HG03442 (cell line): Measurements from ENCODE around the gene ANTXR2.

Experiments
- ATAC-seq: cut with Tn5 transposase; IDR thresholded peaks from one replicate; pipeline ENCODE4 v1.9.1; 2021; ENCODE audit warnings: mild to moderate bottlenecking, moderate library complexity; ENCODE audit not compliant: unreplicated experiment

The ANTXR2 gene

DNA sequence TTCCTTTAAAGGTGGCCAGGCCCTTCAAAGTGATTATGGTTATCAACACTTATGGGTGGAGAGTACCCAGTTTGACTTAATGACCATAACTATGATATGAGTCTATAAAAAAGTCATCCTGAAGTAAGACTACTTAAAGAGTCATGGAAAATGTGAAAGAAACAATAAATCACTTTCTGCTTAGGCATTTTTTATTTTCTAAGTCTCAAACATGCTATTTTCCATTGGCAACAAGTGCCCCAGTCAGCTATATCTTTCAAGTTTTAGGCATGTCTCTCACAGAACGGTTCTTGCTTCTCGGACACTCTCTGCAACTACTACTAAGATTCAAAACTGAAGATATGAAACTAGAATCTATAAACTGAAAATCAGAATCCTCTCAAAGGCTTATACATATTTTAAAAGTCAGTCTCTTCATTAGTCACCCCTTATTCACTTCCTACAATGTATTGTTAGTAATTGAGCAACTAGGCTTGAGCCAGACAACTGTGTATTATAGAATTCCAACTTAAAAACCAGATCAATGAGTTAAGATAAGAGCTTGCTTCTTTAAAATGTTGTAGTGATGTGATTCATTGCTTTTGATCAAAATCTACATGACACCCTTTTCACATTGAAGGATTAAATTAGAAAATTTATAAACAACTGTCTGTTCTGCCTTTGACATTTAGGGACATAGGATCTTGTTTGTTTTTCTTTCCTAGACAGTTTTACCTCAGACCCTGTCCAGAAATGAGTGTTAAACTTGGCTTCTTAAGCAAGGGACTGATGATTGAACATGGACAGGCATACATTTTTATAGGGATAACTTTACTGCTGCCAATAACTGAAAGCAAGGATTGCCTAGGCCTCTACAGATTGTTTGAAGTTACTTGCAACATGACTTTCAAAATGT lies 2.9 kb downstream of the ANTXR2 start:
- ATAC-seq: peak; percentile 24

DNA sequence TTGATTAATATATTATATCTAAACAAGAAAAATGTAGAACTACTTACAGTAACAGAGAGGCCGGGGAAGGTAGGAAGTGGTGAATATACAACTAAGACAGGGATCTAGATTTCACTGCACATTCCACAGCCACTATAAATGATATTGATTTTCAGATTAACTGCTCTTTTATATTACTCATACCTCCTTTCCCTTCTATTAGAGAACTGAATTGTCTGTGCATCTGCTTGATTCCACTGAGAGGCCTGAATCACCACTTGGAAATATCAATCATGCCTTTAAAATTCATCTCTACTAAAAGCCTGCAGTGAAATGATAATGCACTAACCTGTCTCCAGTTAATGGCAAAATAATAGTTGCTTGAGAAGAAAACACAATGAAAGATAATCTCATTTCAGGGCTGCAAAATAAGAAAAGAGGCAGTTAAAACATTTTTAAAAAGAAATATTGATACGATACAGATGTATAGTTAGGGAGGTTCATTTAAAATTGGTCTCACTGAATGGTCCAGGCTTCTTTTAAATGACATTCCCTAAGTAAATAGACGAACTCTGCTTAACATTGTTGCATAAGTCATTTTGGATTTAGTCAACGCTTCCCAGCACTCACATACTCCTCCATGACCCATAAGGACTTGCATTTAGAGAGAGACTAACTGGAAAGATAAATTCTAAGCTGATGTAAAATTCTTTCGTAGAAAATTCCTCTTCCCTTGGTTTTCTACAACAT lies 3.8 kb downstream of the ANTXR2 start:
- no peak for ATAC-seq

DNA sequence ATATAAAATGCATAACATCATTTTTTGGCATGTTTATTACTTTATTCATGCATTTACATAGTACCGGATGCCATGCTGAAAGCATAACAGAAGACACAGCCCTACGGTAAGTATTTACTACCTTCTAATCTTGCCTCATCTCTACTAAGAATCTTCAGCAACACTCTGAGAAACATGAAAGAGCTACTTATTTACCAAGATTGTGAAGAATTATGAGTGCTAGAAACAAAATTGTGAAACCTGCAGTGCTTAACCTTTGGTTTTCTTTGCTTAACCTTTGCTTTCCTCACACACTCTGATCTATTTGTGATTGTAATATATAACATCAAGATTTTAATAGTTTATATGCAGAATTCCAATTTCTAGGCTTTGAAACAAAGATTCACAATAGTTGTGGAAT lies 7.4 kb downstream of the ANTXR2 start:
- ATAC-seq: no peak

DNA sequence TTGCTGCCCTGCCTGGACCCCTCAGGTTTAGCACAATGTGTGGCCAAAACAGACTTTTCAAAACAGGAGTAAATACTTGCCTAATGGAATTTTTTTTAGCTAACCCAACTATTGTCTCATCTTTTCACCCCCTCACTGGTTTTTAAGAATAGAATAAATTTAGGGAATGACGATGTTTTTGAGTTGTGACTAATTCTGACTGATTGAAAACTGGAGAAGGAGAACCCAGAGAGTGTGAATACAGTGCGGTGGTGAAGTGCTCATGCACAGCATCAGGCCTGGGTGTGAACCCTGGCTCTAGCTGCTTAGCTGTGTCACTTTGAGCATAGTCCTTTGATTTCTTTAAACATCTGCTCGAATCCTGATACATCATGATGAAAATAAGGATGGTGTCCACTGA lies 10.5 kb downstream of the ANTXR2 start:
- no peak for ATAC-seq

DNA sequence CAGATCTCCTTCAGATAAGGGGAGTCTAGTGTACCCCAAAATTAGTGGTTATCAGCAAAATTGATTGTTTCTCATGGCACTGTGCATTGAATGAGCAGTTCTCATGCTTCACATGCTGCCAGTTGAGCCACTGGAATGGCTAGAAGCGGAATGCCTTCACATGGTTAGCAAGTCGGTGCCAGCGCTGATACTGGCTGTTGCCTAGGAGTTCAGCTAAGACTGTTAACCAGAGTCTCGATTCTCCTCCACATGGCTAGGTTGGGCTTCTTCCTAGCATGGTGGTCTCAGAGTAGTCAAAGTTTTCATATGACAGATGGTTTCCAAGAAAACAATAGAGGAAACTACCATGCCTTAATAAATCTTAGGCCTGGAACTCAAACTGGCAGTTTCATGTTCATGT lies 12.2 kb downstream of the ANTXR2 start:
- no peak for ATAC-seq

DNA sequence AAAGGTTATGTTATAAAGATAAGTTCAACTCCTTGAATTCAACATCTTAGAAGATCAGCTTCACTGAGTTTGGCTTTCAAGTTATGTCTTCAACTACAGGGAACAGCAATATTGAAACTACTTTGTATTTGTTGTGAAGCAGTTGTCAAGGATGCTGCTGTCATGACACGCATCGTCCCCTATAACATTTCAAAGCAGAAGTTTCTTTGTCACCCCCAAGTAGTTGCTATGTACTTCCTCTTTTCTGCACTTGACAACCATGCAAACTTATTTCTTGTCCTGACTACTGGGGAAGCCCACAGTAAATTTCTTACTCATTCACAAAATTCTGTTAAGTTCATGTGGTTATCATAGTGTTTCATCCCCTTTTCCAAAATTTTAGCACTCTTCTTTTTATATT lies 14.3 kb downstream of the ANTXR2 start:
- peak; percentile 98 for ATAC-seq

DNA sequence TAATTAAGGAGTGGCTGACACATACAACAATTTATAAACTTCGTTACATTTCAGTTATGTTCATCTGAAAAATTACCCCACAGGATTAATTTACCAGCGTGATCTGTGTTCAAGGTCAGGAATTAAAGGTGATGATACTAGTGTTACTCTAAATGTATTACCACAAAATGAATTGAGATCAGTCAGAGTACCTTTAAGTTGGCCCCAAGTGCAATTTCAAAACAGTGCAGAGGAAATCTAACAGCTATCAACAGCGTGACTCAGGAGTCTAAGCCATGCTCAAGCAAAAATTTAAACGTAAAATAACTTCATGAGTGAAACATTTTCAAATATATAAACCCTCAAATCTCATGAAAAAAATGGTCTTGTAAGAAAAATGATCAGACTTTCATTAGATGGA lies 18.7 kb downstream of the ANTXR2 start:
- no peak for ATAC-seq

DNA sequence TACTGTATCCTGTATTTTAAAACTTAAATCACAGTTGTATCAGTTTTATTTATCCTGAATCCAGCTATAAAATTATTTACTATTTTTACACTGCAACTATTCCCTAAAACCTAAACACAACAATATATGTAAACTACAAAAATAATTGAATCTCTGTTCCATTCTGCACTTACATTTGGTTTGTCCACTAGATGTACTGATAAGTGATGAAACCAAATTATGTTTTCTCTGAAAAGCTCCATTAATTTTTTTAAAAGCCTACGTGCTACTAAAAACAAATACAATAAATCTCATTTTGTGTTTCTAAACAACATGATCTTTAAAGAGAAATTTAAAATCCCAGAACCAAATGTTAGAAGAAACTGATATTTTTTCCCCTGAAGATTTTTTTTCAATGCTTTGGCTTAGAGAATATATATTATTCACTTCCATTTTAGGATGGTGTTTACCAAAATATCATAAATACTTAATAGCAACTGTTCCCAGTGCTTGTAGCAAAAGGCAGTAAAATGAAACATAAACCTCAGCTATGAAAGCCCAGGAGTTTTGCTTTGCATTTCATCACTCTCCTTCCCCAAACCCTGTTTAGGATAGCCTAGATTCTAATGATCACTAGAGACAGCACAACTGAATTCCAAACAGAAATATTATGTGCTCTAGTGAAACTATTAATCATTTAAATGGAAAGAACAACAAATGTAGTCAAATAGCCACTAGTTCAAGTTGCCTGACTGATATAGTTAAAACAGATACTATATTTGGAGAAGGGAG lies 19.7 kb downstream of the ANTXR2 start:
- ATAC-seq: no peak

DNA sequence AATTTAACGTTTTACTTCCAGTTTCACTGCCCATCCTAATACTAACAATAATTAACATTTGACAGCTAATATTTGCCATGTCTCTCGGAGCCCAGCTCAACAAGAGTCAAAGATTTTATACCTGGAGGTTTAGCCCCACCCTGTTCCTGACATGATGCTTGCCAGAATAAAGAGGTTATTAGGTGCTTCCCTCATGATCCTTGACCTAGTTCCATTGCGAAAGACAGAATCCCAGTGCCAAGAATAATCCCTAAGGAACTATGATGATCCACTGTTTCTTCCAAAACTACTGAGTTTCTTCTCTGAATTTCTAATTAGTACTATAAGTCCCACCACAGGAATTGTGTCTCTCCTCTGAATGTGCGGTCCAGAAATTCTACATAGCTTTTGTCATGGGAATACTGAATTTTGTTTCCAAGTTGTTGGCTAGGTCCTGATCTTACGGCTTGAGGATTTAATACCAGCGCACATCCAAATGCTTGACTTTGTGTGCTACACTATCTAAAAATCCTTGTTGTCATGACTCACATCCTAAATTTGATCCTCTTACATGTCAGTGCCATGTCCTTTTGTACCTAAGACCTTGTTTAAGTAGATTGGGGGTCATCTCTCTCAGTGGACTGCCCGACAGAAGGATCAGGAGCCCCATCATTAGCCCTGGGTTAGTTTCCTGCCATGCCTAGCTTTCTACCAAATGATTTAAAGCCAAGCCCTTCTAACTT lies 23.1 kb downstream of the ANTXR2 start:
- no peak for ATAC-seq

DNA sequence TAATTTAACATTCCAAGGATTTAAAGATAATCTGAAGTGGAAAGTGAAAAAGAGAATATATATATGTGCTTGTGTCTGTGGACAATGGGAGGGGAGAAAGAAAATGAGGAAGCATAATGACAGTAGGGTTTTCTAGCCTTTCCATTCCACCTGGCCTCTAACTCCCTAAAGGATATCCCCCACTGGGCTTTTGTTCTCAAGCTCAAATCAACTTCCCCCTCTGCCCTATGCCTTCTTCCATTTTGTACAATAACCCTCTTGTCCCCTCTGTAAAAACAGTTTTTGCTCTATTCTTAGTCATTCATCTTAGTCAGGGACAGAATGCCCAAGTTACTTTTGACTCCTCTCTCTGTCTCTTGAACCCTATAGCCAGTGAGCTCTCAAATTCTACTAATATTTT lies 23.6 kb downstream of the ANTXR2 start:
- no peak for ATAC-seq

DNA sequence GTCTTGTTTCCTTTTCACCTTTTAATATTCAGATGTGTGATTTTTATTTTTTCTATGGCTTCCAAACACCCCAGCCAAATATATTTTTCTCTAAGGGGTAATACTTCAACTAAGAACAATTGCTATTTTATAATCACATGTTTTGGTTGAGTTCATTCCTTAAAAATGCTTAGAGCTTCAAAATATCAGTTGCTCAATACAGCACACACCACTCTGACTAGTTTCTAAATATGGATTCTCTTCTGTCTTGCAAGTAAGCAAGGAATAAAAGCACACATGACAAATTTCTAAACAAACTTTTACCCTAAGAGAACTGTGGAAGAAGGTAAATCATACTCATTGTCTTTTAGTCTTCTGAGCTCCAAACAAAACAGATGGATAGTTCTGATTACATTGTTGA lies 27.2 kb downstream of the ANTXR2 start:
- ATAC-seq: no peak

DNA sequence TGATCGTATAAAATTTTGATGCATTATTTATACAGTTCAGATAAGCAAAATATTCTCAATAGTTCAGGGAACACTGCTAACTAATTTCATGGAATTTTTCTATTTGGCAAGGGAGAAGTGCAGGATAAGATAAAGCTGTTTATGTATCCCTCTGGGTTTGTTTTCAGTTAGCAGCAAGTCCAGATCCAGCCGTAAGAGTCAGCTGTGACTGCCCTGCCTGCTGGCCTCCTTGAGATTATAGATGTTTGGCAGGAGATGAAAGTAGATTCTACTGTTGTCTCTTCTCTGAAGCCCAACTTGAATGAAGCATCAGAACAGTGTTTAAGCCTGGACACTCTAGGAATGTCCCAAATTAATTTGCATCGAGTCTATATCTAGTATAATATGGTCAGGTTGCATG lies 29.5 kb downstream of the ANTXR2 start:
- no peak for ATAC-seq

DNA sequence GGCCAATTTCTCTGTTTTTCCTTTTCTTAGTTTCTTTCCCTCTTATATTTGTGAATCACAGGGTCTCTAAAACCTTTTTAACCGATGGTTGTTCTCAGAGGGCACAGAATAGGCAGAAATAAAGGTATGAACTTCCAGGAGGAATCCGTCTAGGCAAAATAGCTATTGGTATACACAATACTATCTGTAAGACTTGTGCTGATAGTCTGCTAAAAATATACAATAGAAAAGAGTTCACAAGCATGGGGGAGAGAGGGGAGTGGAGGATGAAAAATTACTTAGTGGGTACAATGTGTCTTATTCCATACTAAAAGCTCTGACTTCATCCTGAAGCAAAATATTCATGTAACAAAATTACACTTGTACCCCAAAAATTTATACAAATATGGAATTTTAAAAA lies 30.2 kb downstream of the ANTXR2 start:
- no peak for ATAC-seq

DNA sequence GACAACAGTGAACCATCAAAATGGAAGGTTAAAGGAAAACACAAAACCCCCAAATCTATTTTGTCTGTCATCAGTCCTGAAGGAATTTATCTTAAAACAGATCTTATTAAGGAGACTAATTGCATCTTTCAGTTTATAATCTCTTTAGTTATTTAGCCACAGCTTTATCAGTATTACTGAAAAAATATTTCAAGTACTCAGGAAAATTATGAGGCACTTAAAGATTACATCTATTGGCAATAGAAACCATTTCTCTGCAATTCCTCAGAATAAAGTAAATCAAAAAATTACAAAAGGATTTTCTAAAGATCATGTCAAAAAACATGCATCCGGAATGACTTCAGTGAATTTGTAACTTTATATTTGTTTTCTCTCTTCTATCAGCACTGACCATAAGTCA lies 35.2 kb downstream of the ANTXR2 start:
- ATAC-seq: no peak

DNA sequence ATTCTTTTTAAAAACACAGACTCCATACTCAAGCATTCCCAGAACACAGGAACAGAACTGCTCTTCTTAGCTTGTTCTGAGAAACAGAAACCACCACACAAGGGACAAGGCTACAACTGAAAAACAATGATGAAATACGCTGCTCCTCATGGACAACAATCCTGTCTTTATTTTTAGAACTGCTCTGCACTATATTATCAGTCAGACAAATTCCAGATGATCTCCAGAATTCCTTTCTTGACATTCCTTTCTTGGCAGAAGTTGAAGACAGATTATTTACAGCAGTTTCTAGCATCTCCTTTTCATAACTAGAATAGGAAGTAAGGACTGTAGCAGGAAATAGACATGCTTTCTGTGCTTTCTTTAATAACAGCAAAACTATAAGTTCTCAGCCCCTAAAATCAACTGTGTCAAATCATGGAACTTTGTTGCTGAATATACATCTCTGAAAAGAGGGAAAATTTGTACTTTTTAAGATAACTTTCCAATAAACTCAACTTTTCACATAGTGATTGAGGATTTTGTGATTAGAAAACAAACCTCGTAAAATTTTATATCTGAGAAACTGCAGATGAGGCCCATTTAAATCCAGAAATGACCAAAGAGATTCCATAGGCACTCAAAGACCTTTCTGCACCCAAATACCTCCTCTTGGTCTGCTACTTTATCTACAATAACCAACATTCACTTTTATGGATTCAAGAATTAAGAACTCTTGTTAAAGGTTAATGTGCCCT lies 35.9 kb downstream of the ANTXR2 start:
- ATAC-seq: no peak

DNA sequence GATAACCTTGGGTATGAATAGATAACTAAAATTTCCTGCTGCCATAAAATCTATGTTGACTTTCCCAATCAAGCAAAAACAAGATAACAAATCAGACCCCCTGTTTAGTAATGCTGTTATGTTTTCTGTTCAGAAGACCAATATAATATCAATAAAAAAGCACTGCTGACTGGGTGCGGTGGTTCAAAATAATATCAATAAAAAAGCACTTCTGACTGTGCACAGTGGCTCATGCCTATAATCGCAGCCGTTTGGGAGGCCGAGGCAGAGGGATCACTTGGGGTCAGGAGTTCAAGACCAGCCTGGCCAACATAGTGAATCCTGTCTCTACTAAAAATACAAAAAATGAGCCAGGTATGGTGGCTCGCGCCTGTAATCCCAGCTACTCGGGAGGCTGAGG lies 36.7 kb downstream of the ANTXR2 start:
- ATAC-seq: no peak

DNA sequence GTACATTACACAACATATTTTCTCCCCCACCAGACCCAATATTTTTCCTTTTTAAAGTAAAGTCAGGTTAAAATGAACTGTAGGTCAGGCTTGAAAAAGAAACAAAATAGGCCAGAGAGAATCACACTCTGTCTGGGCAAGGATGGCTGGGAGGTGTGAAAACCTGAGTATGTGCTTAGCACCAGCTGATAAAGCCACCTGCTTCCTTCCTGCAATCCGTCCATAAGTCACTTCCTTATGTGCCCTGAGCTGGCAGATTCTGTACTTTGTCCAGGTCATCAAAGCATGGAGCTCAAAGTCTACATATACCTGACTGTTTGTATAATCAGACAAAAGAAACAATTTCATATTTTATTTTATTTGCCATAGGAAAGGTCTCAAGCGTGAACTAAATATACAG lies 37.7 kb downstream of the ANTXR2 start:
- peak; percentile 60 for ATAC-seq

DNA sequence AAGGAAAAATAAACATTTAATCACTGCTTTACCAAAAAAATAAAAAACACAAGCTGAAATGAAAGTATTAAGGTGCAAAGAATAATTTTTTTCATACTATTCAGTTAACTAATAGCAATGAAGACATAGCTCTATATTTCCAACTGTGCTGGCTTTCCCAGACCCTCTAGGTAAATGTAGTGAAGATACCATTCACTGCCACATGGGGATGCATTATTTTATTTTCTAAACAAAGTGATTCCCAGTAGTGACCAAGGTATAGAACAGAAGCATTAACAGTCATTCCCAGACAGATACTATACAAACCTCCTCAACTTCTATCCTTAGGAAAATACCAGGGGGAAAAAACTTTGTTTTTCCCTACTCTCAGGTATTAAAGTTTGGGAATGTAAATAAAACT lies 39.4 kb downstream of the ANTXR2 start:
- ATAC-seq: no peak

DNA sequence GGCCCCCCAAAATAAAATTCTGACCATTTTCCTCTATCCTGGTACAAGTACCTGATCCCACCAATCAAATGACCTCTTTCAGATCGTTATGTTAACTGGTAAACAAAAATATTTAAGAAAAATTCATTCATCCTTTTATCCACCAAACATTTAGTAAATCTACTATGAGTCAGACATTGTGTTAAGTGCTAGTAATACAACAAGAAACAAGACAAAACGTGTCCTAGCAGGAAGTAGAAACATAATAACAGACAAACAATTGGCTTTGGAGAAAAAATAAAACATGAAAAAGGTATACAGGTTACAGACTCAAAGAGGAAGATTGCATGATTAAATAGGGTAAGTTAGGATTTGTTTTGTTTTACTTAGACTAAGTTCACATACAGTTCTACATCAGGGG lies 43.7 kb downstream of the ANTXR2 start:
- no peak for ATAC-seq

DNA sequence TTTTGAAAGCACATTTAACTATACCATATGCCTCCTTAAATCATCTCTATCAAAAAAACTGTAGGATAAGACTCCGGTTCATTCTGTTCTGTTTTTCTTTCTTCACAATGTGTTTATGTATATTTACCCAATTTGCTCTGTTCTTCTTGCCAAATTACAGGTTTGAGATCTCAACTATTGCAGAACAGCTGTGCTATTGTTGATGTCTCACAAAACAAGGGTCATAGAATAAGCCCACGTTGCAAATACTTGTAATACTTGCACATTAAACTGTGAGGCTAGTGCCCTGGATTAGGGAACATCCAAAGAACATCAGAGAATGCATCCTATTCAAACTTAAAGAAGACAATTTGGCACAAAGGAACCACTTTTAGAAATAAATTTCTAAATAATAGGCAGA lies 45.4 kb downstream of the ANTXR2 start:
- ATAC-seq: no peak
